ENCODE data around the gene SFSWAP. TPM values are rescaled to one million over a fixed set of nuclear protein-coding genes. Genes with fewer than 3 reads are reported as not detected.

Gene SFSWAP
- total RNA-seq, 4 donors from 2014 or later = 47.3 to 169 (median 75.6) TPM

DNA sequence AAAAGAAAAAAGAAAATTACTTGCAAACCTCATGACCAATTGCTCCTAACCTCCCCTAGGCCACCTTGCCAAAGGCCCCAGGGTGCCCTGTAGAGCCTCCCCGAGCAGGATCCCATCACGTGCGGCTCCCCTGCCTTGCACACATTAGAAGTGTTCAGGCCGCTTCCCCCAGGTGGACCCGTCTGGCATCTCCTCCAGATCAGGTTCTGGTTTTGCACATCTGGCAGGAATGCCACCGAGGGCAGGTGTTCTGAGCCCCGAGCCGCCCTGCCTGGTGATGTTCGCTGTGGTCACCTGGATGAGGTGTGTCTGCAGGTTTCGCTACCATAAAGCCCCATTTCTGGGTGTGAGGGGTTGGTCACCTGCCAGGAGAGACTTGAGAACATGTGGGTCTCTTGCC, 136.6 kb downstream of the SFSWAP start:
- no peaks in the 10 kb centered on the region for H3K4me1 ChIP-seq
- no peaks in the 10 kb centered on the region for H3K9me3 ChIP-seq
- no peak overlapping the region for H3K4me3 ChIP-seq
- TF ChIP-seq, protein P1, sequence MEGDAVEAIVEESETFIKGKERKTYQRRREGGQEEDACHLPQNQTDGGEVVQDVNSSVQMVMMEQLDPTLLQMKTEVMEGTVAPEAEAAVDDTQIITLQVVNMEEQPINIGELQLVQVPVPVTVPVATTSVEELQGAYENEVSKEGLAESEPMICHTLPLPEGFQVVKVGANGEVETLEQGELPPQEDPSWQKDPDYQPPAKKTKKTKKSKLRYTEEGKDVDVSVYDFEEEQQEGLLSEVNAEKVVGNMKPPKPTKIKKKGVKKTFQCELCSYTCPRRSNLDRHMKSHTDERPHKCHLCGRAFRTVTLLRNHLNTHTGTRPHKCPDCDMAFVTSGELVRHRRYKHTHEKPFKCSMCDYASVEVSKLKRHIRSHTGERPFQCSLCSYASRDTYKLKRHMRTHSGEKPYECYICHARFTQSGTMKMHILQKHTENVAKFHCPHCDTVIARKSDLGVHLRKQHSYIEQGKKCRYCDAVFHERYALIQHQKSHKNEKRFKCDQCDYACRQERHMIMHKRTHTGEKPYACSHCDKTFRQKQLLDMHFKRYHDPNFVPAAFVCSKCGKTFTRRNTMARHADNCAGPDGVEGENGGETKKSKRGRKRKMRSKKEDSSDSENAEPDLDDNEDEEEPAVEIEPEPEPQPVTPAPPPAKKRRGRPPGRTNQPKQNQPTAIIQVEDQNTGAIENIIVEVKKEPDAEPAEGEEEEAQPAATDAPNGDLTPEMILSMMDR (IDR thresholded peaks at IDR 0.05) = no peak
- TF ChIP-seq POLR2A (IDR thresholded peaks at IDR 0.05) = no peak
- H3K27me3 ChIP-seq = no peaks in the 10 kb centered on the region
- H3K36me3 ChIP-seq = no peaks in the 10 kb centered on the region
- no peak overlapping the region for H3K27ac ChIP-seq
- DNase-seq = no peak

DNA sequence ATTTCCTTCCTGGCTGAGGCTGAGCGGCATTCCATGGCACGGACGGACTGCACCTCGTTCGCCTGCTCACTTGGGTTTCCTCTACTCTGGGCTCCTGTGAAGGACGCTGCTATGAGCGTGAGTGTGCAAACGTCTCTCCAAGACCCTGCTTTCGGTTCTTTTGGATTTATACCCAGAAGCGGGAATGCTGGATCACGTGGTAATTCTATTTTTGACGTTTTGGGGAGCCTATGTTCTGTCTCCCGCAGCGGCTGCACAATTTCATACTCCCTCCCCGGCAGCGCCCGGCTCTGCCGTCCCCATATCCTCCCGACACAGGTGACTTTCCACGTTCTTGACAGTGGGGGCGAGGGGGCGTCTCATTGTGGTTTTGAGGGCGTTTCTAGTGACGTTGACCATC, 137.9 kb downstream of the SFSWAP start:
- no peaks in the 10 kb centered on the region for H3K9me3 ChIP-seq
- H3K4me1 ChIP-seq = no peaks in the 10 kb centered on the region
- no peak for DNase-seq
- no peaks in the 10 kb centered on the region for H3K36me3 ChIP-seq
- H3K4me3 ChIP-seq = no peak overlapping the region
- H3K27me3 ChIP-seq = no peaks in the 10 kb centered on the region
- TF ChIP-seq, protein P1 (IDR thresholded peaks at IDR 0.05) = no peak
- no peak for TF ChIP-seq POLR2A (IDR thresholded peaks at IDR 0.05)
- no peak overlapping the region for H3K27ac ChIP-seq

Small RNA genes lying within 50 kb of the gene (small RNA-seq; reads per million reads assigned to genes)
- gene RNA5SP377 = 0 reads per million in 2 donors
- 0 reads per million in 2 donors for gene RNA5SP378
- gene RNU6-1017P = 0 reads per million in 2 donors

Other genes starting within 250 kb of the SFSWAP start
- gene MMP17, start 117.3 kb downstream of the SFSWAP start, total RNA-seq = 10 to 100 TPM in 1 of 4 donors, 1 to 10 TPM in 2, not detected in 1; 4.0 to 32.2 (median 5.3) TPM
- 10 to 100 TPM; 25.2 to 54.1 (median 38.8) TPM for gene ULK1, start 183.5 kb downstream of the SFSWAP start, total RNA-seq
- 10 to 100 TPM in 3 of 4 donors, 1 to 10 TPM in 1; 8.8 to 46.5 (median 31.8) TPM for gene PUS1, start 218.2 kb downstream of the SFSWAP start, total RNA-seq
- 10 to 100 TPM; 22.1 to 60.2 (median 49.2) TPM for gene EP400, start 238.9 kb downstream of the SFSWAP start, total RNA-seq